ENCODE results near the gene PRAC1.

GRCh38 chr17:48721009-48721402 is 1.3 kb downstream of the PRAC1 start:
- TF ChIP-seq RARB (CRISPR knock-in tag; IDR thresholded peaks at IDR 0.05) (no peak), CSRNP3 (CRISPR knock-in tag; IDR thresholded peaks at IDR 0.05) (no peak), ZFP30 (CRISPR knock-in tag; IDR thresholded peaks at IDR 0.05) (no peak), TCF4 (CRISPR knock-in tag; IDR thresholded peaks at IDR 0.05; ENCODE audit: borderline replicate concordance) (no peak), ZFP3 (CRISPR knock-in tag; IDR thresholded peaks at IDR 0.05) (no peak), PATZ1 (CRISPR knock-in tag; IDR thresholded peaks at IDR 0.05; ENCODE audit: borderline replicate concordance) (no peak), ARNTL (CRISPR knock-in tag; IDR thresholded peaks at IDR 0.05; ENCODE audit: borderline replicate concordance, low read depth) (no peak), TOX (CRISPR knock-in tag; IDR thresholded peaks at IDR 0.05; ENCODE audit: borderline replicate concordance) (no peak), ZNF8 (CRISPR knock-in tag; IDR thresholded peaks at IDR 0.05) (no peak)

Measured in SK-N-SH treated with all-trans-retinoic acid at 6 μM for 48 hours (cell line).